MM.1S (cell line): ENCODE measurements around the gene VPS52.

Source experiments
- EZH2 ChIP-seq: fragments of 300-600 bp; sonication (generic); optimal IDR thresholded peaks from 2 replicates; pipeline ENCODE3; 2017; ENCODE audit warnings: low read depth, mild to moderate bottlenecking, antibody characterized with exemption, low read length, mixed read lengths
- EZH2phosphoT487 ChIP-seq: fragments of 300-600 bp; sonication (generic); IDR thresholded peaks from 2 replicates; pipeline ENCODE4 v1.6.1; 2018; ENCODE audit warnings: antibody characterized with exemption, low read length
- TF ChIP-seq, protein P1 (sequence below): fragments of 300-600 bp; sonication (generic); IDR thresholded peaks from 2 replicates; pipeline ENCODE4 v1.5.1; 2016; ENCODE audit warnings: antibody characterized with exemption, low read length, mixed read lengths

DNA sequence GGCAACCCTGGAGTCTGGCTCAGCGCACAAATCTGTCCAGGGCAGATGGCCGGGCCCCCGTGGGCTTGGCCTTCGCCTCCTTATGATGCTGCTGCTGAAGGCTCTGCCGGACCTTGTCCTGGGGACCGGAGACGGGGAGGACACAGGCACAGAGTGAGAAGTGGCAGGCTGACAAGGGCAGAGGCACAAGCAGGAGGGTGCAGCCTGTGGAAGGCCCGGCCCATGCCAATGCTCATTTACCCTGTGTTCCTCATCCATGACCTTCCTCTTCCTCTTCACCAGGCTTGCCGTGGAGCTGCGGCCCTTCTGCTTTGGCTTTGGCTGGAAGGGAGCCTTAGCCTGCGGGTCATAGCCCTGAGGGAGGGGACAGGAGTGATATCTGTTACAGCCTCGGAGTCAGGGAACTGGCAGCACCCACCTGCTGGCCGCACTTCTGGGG, 7.6 kb upstream of the VPS52 start:
- TF ChIP-seq, protein P1, sequence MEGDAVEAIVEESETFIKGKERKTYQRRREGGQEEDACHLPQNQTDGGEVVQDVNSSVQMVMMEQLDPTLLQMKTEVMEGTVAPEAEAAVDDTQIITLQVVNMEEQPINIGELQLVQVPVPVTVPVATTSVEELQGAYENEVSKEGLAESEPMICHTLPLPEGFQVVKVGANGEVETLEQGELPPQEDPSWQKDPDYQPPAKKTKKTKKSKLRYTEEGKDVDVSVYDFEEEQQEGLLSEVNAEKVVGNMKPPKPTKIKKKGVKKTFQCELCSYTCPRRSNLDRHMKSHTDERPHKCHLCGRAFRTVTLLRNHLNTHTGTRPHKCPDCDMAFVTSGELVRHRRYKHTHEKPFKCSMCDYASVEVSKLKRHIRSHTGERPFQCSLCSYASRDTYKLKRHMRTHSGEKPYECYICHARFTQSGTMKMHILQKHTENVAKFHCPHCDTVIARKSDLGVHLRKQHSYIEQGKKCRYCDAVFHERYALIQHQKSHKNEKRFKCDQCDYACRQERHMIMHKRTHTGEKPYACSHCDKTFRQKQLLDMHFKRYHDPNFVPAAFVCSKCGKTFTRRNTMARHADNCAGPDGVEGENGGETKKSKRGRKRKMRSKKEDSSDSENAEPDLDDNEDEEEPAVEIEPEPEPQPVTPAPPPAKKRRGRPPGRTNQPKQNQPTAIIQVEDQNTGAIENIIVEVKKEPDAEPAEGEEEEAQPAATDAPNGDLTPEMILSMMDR = no peak
- no peak for TF ChIP-seq EZH2
- TF ChIP-seq EZH2phosphoT487 = no peak
